HCT116 (cell line): ENCODE measurements around the gene ART5.

Experiments used
- ATF3 ChIP-seq: IDR thresholded peaks from 2 replicates; pipeline ENCODE4 v1.6.1; 2012
- CTCF ChIP-seq, 3 experiments: fragments of 200-600 bp in 1 of 3; sonication (generic) in 1 of 3; IDR thresholded peaks in 2 of 3; conservative IDR thresholded peaks in 1 of 3; 2 replicates each; pipeline ENCODE4 v1.5.1; 2012 to 2017; ENCODE audit warnings: low read depth in 2 of 3, low read length in 2 of 3, antibody characterized with exemption in 1 of 3, borderline replicate concordance in 1 of 3, control low read depth in 1 of 3, mild to moderate bottlenecking in 1 of 3, mixed read lengths in 1 of 3, mixed run types in 1 of 3, moderate library complexity in 1 of 3; ENCODE audit not compliant: insufficient read depth in 1 of 3
- EZH2 ChIP-seq: fragments of 200-600 bp; sonication (generic); IDR thresholded peaks from 2 replicates; pipeline ENCODE4 v1.6.1; 2017; ENCODE audit warnings: antibody characterized with exemption, mixed run types
- RAD21 ChIP-seq: IDR thresholded peaks from 2 replicates; pipeline ENCODE4 v1.6.1; 2012; ENCODE audit warnings: low read depth, mild to moderate bottlenecking
- YY1 ChIP-seq: IDR thresholded peaks from 2 replicates; pipeline ENCODE4 v1.6.1; 2011; ENCODE audit warnings: low read length, low read depth, moderate library complexity, mild to moderate bottlenecking; ENCODE audit not compliant: insufficient replicate concordance; ENCODE audit errors: extremely low read depth

- TF ChIP-seq RAD21: no peak
- no peak for TF ChIP-seq CTCF (IDR thresholded peaks at IDR 0.05 in 2 of 3, conservative IDR thresholded peaks at IDR 0.05 in 1 of 3; ENCODE audit: borderline replicate concordance in 1 of 3, insufficient read depth in 1 of 3, low read depth in 2 of 3, low read length in 2 of 3)
- no peak for TF ChIP-seq EZH2
- TF ChIP-seq ATF3: no peak
- no peak for TF ChIP-seq YY1
Observed at GRCh38 chr11:3645552-3645951, 3.8 kb upstream of the ART5 start.
